ENCODE measurements around the gene AK3. TPM values are rescaled to one million over a fixed set of nuclear protein-coding genes. Genes with fewer than 3 reads are reported as not detected.

Gene AK3
- polyA plus RNA-seq, 1 donor: 80.4 TPM

- no peak overlapping the region for H3K4me3 ChIP-seq (ENCODE audit: low read length)
- no peak overlapping the region for H3K27ac ChIP-seq (ENCODE audit: low read length)
- no CpG with 5 or more reads among the region's 1 CpG for WGBS (ENCODE audit: insufficient coverage, low lambda C conversion rate)
- no peaks in the 10 kb centered on the region for H3K27me3 ChIP-seq (ENCODE audit: control insufficient read depth, insufficient read depth, low read length)
- H3K9me3 ChIP-seq (ENCODE audit: control insufficient read depth, low read depth, low read length): no peaks in the 10 kb centered on the region
- no peaks in the 10 kb centered on the region for H3K4me1 ChIP-seq (ENCODE audit: control insufficient read depth, insufficient read depth, low read length)
- H3K36me3 ChIP-seq (ENCODE audit: control insufficient read depth, insufficient read depth, low read length): no peaks in the 10 kb centered on the region
- DNase-seq: no peak
Measured at GRCh38 chr9:4671737-4672136, 69.3 kb downstream of the AK3 start.

- no CpG with 5 or more reads among the region's 3 CpGs for WGBS (ENCODE audit: insufficient coverage, low lambda C conversion rate)
- no peak overlapping the region for H3K4me3 ChIP-seq (ENCODE audit: low read length)
- DNase-seq: no peak
Measured at GRCh38 chr9:4670591-4670990, 70.4 kb downstream of the AK3 start.

GRCh38 chr9:4669890-4670289, 71.1 kb downstream of the AK3 start:
- no peaks in the 10 kb centered on the region for H3K4me1 ChIP-seq (ENCODE audit: control insufficient read depth, insufficient read depth, low read length)
- no peaks in the 10 kb centered on the region for H3K9me3 ChIP-seq (ENCODE audit: control insufficient read depth, low read depth, low read length)
- no peaks in the 10 kb centered on the region for H3K27me3 ChIP-seq (ENCODE audit: control insufficient read depth, insufficient read depth, low read length)
- no peak overlapping the region for H3K27ac ChIP-seq (ENCODE audit: low read length)
- no peak for DNase-seq
- H3K4me3 ChIP-seq (ENCODE audit: low read length): no peak overlapping the region
- no peaks in the 10 kb centered on the region for H3K36me3 ChIP-seq (ENCODE audit: control insufficient read depth, insufficient read depth, low read length)

More at GRCh38 chr9:4670591-4670990, 70.4 kb downstream of the AK3 start:
- Histone ChIP-seq H3K4me1 (ENCODE audit: control insufficient read depth, insufficient read depth, low read length) (no peaks in the 10 kb centered on the region), H3K36me3 (ENCODE audit: control insufficient read depth, insufficient read depth, low read length) (no peaks in the 10 kb centered on the region), H3K9me3 (ENCODE audit: control insufficient read depth, low read depth, low read length) (no peaks in the 10 kb centered on the region), H3K27me3 (ENCODE audit: control insufficient read depth, insufficient read depth, low read length) (no peaks in the 10 kb centered on the region), H3K27ac (ENCODE audit: low read length) (no peak overlapping the region)

DNA sequence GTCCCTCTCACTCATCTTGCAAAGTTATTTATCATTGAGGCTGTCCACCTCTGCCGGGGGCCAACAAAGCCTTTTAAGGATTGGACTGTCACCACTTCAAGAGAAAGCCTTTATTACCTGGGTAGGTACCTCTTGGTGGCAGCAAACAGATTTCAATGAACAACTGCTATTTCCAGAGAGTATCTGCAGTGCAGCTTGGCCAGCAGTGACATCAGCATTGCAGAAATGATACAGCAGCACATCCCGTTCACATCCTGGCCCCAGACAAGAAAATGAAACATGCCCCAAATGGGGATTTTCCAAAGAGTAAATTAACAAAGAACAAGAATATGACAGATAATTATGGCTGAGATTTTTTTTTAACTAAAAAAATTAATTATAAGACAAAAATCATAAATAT, 72.4 kb downstream of the AK3 start:
- Histone ChIP-seq H3K9me3 (ENCODE audit: control insufficient read depth, low read depth, low read length) (no peaks in the 10 kb centered on the region), H3K36me3 (ENCODE audit: control insufficient read depth, insufficient read depth, low read length) (no peaks in the 10 kb centered on the region), H3K4me1 (ENCODE audit: control insufficient read depth, insufficient read depth, low read length) (peaks cover 9% of the 10 kb centered on the region), H3K4me3 (ENCODE audit: low read length) (no peak overlapping the region), H3K27me3 (ENCODE audit: control insufficient read depth, insufficient read depth, low read length) (no peaks in the 10 kb centered on the region), H3K27ac (ENCODE audit: low read length) (no peak overlapping the region)
- DNase-seq: no peak
- no CpG with 5 or more reads among the region's 2 CpGs for WGBS (ENCODE audit: insufficient coverage, low lambda C conversion rate)

DNA sequence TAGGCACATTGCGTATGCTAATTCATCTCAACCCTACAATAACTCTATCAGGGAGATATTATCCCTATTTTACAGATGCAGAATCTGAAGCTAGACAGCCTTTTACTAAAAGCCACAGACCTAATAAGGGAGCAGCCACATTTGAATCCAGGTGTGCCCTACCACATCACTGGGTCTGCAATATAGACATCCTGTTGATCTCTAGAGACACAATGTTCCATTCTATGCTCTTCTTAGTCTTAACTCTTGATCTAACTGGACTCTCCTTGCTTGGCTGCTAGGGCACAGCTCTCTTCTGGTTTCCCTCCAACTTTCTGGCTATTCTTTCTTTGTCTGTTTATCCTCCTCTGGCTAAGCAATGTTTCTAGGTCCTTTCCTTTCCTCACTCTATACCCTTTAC, 73.3 kb downstream of the AK3 start:
- no peaks in the 10 kb centered on the region for H3K27me3 ChIP-seq (ENCODE audit: control insufficient read depth, insufficient read depth, low read length)
- H3K36me3 ChIP-seq (ENCODE audit: control insufficient read depth, insufficient read depth, low read length): no peaks in the 10 kb centered on the region
- DNase-seq: no peak
- no peak overlapping the region for H3K4me3 ChIP-seq (ENCODE audit: low read length)
- no peaks in the 10 kb centered on the region for H3K9me3 ChIP-seq (ENCODE audit: control insufficient read depth, low read depth, low read length)
- WGBS (ENCODE audit: insufficient coverage, low lambda C conversion rate): no CpG with 5 or more reads among the region's 1 CpG
- H3K27ac ChIP-seq (ENCODE audit: low read length): no peak overlapping the region
- H3K4me1 ChIP-seq (ENCODE audit: control insufficient read depth, insufficient read depth, low read length): peaks cover 15% of the 10 kb centered on the region

DNA sequence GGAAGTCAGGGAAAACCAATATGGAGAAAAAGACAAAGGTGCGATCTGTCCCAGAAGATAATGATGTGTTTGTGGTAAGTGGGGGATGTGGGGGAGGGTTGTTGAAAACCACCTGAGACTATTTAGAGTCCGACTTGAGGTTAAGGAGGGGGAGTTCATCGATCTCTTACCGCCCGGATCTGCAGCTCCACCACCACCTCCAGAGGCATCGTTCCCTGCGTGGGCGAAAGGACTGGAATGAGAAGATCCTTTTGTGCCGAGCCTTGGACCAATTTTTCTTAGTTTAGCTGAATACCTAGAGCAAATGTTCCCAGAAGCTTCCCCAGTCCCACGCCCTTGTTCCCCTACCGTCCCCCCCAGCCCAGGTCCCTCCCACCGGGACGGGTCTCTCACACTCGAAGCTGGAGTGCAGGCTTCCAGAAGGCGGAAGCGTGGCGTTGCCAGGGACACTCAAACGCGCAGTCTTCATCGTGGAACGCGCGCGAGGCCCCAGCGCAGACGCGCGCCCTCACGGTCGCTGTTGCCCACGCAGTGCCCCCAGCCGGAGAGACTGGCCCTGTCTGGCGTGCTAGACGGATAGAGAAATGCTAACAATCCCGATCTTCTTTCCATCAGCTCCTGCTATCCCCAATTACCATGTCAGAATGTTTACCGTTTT, 74.8 kb downstream of the AK3 start, which contains the start of gene SPATA6L:
SPATA6L (minus strand) TSS at position 439 of the 658 bp plus-strand sequence; CDS start at position 209, 230 bp downstream.
- H3K4me3 ChIP-seq (ENCODE audit: low read length): peak within 1 kb of the TSS; percentile 79
- H3K4me1 ChIP-seq (ENCODE audit: control insufficient read depth, insufficient read depth, low read length): peaks cover 21% of the 10 kb centered on the region
- H3K27me3 ChIP-seq (ENCODE audit: control insufficient read depth, insufficient read depth, low read length): no peaks in the 10 kb centered on the region
- peak; percentile 72 to 85 for DNase-seq
- WGBS (ENCODE audit: insufficient coverage, low lambda C conversion rate): 0% methylated on average over 1 of the region's 36 CpGs
- H3K27ac ChIP-seq (ENCODE audit: low read length): peak within 1 kb of the TSS; percentile 87
- no peaks in the 10 kb centered on the region for H3K9me3 ChIP-seq (ENCODE audit: control insufficient read depth, low read depth, low read length)
- H3K36me3 ChIP-seq (ENCODE audit: control insufficient read depth, insufficient read depth, low read length): no peaks in the 10 kb centered on the region

DNA sequence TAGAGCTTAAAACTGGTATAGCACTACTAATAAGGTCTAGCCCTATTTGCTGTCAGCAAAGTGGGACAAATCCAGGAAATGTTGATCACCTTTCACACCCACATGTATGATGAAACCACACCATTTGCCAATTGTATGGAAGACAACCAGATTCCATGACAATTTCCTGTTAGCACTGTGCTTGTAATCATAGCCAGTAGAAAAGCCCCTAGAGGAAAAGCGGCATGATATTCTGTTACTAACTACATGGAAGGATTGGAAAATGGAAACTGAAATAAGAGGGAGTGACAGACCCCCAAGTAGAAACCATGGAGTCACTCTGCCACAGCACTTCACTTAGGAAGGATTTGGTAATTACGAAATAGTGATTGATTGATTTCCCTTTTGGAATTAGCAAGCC, 75.6 kb downstream of the AK3 start:
- DNase-seq: peak; percentile 33 to 64
- Histone ChIP-seq H3K36me3 (ENCODE audit: control insufficient read depth, insufficient read depth, low read length) (no peaks in the 10 kb centered on the region), H3K4me1 (ENCODE audit: control insufficient read depth, insufficient read depth, low read length) (peaks cover 21% of the 10 kb centered on the region), H3K27ac (ENCODE audit: low read length) (peak overlapping the region; percentile 87), H3K27me3 (ENCODE audit: control insufficient read depth, insufficient read depth, low read length) (no peaks in the 10 kb centered on the region), H3K4me3 (ENCODE audit: low read length) (peak overlapping the region; percentile 79), H3K9me3 (ENCODE audit: control insufficient read depth, low read depth, low read length) (no peaks in the 10 kb centered on the region)
- WGBS (ENCODE audit: insufficient coverage, low lambda C conversion rate): 80% methylated on average over 1 of the region's 2 CpGs

GRCh38 chr9:4663956-4664355, 77.0 kb downstream of the AK3 start:
- Histone ChIP-seq H3K9me3 (ENCODE audit: control insufficient read depth, low read depth, low read length) (no peaks in the 10 kb centered on the region), H3K4me3 (ENCODE audit: low read length) (peak overlapping the region; percentile 73), H3K36me3 (ENCODE audit: control insufficient read depth, insufficient read depth, low read length) (no peaks in the 10 kb centered on the region), H3K27ac (ENCODE audit: low read length) (peak overlapping the region; percentile 82), H3K4me1 (ENCODE audit: control insufficient read depth, insufficient read depth, low read length) (peaks cover 21% of the 10 kb centered on the region), H3K27me3 (ENCODE audit: control insufficient read depth, insufficient read depth, low read length) (no peaks in the 10 kb centered on the region)
- peak in 1 of 2 donors; percentile 15 for DNase-seq
- WGBS (ENCODE audit: insufficient coverage, low lambda C conversion rate): no CpG with 5 or more reads among the region's 3 CpGs

DNA sequence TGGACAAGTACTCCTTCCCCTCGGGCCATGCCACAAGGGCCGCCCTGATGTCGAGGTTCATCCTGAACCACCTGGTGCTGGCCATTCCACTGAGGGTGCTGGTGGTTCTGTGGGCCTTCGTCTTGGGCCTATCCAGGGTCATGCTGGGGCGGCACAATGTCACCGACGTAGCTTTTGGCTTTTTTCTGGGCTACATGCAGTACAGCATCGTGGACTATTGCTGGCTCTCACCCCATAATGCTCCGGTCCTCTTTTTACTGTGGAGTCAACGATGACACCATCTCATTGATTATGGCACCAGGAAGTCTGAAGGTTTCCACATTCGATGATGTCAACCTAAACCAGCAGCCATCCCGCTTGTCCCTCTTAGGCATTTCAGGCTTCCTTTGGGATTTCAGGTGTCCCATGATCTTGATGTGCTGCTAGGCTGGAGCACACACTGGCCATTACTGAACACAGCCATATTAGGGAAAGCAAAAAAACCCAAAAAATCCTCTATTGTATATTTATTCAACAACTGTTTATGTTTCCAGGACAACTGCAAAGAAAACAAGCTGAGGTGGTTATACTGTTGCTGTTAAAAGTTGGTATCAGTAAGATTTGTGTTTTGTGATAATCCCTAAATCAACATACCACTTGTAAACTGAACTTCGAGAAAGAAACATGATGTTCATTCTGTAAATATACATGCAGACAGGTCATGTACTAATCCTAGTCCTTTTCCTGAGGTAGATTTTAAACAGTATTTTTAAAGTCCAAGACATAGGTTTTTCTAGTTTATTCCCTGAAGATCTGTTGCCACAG, 77.8 kb downstream of the AK3 start:
- H3K9me3 ChIP-seq (ENCODE audit: control insufficient read depth, low read depth, low read length): no peaks in the 10 kb centered on the region
- no peaks in the 10 kb centered on the region for H3K36me3 ChIP-seq (ENCODE audit: control insufficient read depth, insufficient read depth, low read length)
- H3K4me3 ChIP-seq (ENCODE audit: low read length): peak overlapping the region; percentile 73
- H3K4me1 ChIP-seq (ENCODE audit: control insufficient read depth, insufficient read depth, low read length): peaks cover 21% of the 10 kb centered on the region
- no CpG with 5 or more reads among the region's 13 CpGs for WGBS (ENCODE audit: insufficient coverage, low lambda C conversion rate)
- H3K27ac ChIP-seq (ENCODE audit: low read length): peak overlapping the region; percentile 82
- peak; percentile 31 to 77 for DNase-seq
- H3K27me3 ChIP-seq (ENCODE audit: control insufficient read depth, insufficient read depth, low read length): no peaks in the 10 kb centered on the region

DNA sequence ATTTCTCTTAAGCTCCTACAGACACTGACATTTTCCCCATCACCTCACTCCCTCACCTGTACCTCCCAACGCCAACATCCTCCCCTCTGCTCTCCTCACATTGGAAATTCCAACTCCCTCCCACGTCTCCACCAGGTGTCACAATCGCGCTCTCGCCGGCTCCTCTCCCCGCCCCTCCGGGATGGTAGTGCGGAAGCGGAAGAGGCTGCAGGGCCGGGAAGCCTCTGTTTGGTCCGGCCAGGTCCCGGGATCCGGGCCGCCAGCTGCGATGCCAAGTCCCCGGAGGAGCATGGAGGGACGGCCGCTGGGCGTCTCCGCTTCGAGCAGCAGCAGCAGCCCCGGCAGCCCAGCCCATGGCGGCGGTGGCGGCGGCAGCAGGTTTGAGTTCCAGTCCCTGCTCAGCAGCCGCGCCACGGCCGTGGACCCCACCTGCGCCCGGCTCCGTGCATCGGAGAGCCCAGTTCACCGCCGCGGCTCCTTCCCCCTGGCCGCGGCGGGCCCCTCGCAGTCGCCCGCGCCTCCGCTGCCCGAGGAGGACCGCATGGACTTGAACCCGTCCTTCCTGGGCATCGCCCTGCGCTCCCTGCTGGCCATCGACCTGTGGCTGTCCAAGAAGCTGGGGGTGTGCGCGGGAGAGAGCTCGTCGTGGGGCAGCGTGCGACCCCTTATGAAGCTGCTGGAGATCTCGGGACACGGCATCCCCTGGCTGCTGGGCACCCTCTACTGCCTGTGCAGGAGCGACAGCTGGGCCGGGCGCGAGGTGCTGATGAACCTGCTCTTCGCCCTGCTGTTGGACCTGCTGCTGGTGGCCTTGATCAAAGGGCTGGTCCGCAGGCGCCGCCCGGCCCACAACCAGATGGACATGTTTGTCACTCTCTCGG, 78.7 kb downstream of the AK3 start, which contains the start of gene PLPP6:
PLPP6 (plus strand) TSS at position 187 of the 881 bp plus-strand sequence; CDS start at position 269, 82 bp downstream.
- DNase-seq: peak; percentile 88 to 91
- H3K27me3 ChIP-seq (ENCODE audit: control insufficient read depth, insufficient read depth, low read length): no peaks in the 10 kb centered on the region
- peaks cover 21% of the 10 kb centered on the region for H3K4me1 ChIP-seq (ENCODE audit: control insufficient read depth, insufficient read depth, low read length)
- no peaks in the 10 kb centered on the region for H3K36me3 ChIP-seq (ENCODE audit: control insufficient read depth, insufficient read depth, low read length)
- H3K9me3 ChIP-seq (ENCODE audit: control insufficient read depth, low read depth, low read length): no peaks in the 10 kb centered on the region
- H3K27ac ChIP-seq (ENCODE audit: low read length): peak within 1 kb of the TSS; percentile 82
- peak within 1 kb of the TSS; percentile 73 for H3K4me3 ChIP-seq (ENCODE audit: low read length)
- WGBS (ENCODE audit: insufficient coverage, low lambda C conversion rate): 17% methylated on average over 1 of the region's 70 CpGs

Measured in large intestine (tissue), 3 donors.